ENCODE data around the gene SOX11.

Gene SOX11

DNA sequence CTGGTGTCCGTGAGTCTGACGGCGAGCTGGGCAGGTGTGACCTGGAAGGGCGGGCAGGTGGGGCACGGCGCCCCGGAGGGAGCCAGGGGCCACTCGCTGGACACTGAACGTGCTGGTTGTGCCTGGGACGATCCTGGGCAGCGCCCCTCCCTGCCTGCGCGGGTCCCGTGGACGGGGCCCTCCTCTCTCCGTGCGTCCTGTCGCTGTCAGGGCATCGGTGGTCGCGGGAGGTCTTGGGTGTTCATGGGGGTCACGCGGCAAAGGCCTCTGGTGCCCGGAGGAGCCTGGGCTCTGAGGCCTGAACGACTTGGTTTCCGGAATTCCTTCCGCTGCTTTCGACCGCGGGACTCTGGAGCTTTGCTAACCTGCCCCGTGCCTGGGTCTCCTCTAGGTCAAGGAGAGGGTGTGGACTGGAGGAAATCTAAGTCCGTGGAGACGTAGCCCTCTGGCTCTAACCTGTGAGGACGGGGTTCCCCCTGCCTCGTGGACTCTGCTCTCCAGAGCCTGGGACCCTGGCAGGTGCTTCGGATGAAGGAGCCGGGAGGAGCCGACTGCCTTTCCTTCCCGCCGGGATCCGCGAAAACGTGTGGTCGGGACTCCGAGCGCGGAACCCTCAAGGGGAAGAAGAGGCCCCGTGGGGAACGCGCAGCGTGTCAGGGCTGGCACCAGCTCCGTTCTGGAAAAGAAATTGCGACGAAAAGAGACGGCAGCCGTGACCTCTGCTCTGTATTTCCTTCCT, 14.7 kb downstream of the SOX11 start:
- DNase-seq (ENCODE audit: extremely low spot score) = no peak
- POLR2A ChIA-PET = no interaction called here
- TF ChIP-seq FOXK2 (IDR thresholded peaks at IDR 0.05) (no peak), NFRKB (IDR thresholded peaks at IDR 0.05) (no peak), ELF4 (IDR thresholded peaks at IDR 0.05) (no peak), CTBP1 (IDR thresholded peaks at IDR 0.05; ENCODE audit: borderline replicate concordance) (no peak), SUZ12 (IDR thresholded peaks at IDR 0.05) (no peak), SP1 (IDR thresholded peaks at IDR 0.05) (no peak), ZNF384 (IDR thresholded peaks at IDR 0.05) (no peak), FOXA1 (IDR thresholded peaks at IDR 0.05) (no peak), TARDBP (IDR thresholded peaks at IDR 0.05) (no peak), BHLHE40 (IDR thresholded peaks at IDR 0.05; ENCODE audit: borderline replicate concordance) (no peak), LEF1 (IDR thresholded peaks at IDR 0.05; ENCODE audit: borderline replicate concordance) (no peak), FOXM1 (IDR thresholded peaks at IDR 0.05; ENCODE audit: borderline replicate concordance) (no peak), L3MBTL2 (conservative IDR thresholded peaks at IDR 0.05) (no peak), HDGF (IDR thresholded peaks at IDR 0.05; ENCODE audit: borderline replicate concordance) (no peak), ARNT (IDR thresholded peaks at IDR 0.05) (no peak)
- TF ChIP-seq, protein P1, sequence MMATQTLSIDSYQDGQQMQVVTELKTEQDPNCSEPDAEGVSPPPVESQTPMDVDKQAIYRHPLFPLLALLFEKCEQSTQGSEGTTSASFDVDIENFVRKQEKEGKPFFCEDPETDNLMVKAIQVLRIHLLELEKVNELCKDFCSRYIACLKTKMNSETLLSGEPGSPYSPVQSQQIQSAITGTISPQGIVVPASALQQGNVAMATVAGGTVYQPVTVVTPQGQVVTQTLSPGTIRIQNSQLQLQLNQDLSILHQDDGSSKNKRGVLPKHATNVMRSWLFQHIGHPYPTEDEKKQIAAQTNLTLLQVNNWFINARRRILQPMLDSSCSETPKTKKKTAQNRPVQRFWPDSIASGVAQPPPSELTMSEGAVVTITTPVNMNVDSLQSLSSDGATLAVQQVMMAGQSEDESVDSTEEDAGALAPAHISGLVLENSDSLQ (IDR thresholded peaks at IDR 0.05) = no peak
- CTCF ChIA-PET = no interaction called here

DNA sequence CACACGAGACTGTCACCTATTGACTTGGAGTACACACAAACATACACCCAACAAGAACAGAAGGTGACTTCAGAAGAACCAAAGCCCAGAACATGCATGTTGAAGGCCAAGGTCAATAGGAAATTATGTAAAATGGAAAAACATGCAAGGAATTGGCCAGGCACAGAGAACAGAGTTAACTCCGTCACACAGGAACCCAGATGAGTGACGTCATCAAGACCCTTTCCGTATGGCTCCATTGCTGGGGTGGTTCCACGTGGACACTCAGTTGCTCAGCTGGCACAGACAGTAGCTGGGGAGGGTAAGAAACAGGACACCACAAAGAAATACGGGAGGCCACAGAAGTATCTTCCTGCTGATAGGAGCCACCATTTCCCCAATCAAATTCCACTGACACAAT, 18.4 kb downstream of the SOX11 start:
- CTCF ChIA-PET = no interaction called here
- TF ChIP-seq CTBP1 (IDR thresholded peaks at IDR 0.05; ENCODE audit: borderline replicate concordance) = no peak
- TF ChIP-seq LEF1 (IDR thresholded peaks at IDR 0.05; ENCODE audit: borderline replicate concordance) = no peak
- TF ChIP-seq TARDBP (IDR thresholded peaks at IDR 0.05) = no peak
- TF ChIP-seq HDGF (IDR thresholded peaks at IDR 0.05; ENCODE audit: borderline replicate concordance) = no peak
- no peak for TF ChIP-seq L3MBTL2 (conservative IDR thresholded peaks at IDR 0.05)
- TF ChIP-seq ARNT (IDR thresholded peaks at IDR 0.05) = no peak
- TF ChIP-seq SUZ12 (IDR thresholded peaks at IDR 0.05) = no peak
- TF ChIP-seq FOXM1 (IDR thresholded peaks at IDR 0.05; ENCODE audit: borderline replicate concordance) = no peak
- TF ChIP-seq FOXK2 (IDR thresholded peaks at IDR 0.05) = no peak
- no peak for TF ChIP-seq ELF4 (IDR thresholded peaks at IDR 0.05)
- TF ChIP-seq, protein P1 (IDR thresholded peaks at IDR 0.05) = no peak
- TF ChIP-seq NFRKB (IDR thresholded peaks at IDR 0.05) = no peak
- no peak for DNase-seq (ENCODE audit: extremely low spot score)
- POLR2A ChIA-PET = no interaction called here

DNA sequence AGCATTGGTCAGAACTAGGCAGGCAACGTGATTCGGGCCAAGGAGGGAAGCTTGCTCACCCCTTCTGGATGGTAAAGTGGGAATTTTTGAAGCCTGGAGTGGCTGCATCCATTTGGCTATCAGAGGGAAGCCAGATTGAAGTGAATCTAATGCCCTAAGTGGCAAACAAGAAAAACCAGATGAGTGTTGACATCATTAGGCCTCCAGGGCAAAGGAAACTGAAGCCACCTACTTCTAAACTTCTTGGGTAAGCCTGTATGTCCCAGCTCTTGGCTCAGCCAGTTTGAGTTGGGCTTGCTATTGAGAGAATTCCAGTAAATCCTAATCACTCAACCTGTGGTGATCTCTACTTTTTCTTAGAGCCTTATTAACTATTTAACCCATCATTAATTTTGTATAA, 20.9 kb downstream of the SOX11 start:
- POLR2A ChIA-PET = no interaction called here
- DNase-seq (ENCODE audit: extremely low spot score) = no peak
- CTCF ChIA-PET = no interaction called here
- TF ChIP-seq FOXA1 (IDR thresholded peaks at IDR 0.05) (no peak), TARDBP (IDR thresholded peaks at IDR 0.05) (no peak), BHLHE40 (IDR thresholded peaks at IDR 0.05; ENCODE audit: borderline replicate concordance) (no peak), L3MBTL2 (conservative IDR thresholded peaks at IDR 0.05) (no peak), CTBP1 (IDR thresholded peaks at IDR 0.05; ENCODE audit: borderline replicate concordance) (no peak), HDGF (IDR thresholded peaks at IDR 0.05; ENCODE audit: borderline replicate concordance) (no peak), ELF4 (IDR thresholded peaks at IDR 0.05) (no peak), NFRKB (IDR thresholded peaks at IDR 0.05) (no peak), FOXK2 (IDR thresholded peaks at IDR 0.05) (no peak), ARNT (IDR thresholded peaks at IDR 0.05) (no peak), SP1 (IDR thresholded peaks at IDR 0.05) (no peak)
- TF ChIP-seq, protein P1 (IDR thresholded peaks at IDR 0.05) = no peak

DNA sequence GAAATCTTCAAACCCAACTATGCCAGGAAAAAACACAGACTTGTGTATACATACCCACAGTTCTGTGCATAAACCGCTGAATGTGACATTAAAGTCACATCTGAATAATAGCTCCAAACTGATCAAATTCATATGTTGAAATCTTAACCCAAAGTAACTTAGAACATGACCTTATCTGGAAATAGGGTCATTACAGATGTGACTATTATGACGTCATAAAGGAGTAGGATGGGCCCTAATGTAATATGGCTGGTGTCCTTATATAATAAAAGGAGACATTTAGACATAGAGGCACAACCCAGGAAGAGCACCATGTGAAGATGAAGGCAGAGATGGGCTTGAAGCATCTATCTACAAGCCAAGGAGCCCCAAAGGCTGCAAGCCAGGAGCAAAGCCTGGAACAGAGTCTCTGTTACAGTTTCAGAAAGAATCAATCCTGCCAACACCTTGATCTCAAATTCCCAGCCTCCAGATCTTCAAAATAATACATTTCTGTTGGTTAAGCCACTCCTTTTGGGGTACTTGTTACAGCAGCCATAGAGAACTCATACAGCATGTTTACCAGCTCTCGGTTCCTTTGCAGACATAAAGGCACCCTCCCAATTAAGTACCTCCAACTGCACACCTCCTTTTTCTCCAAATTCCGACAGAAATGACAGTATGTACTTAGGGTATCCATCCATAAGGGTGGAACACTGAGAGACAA, 27.6 kb downstream of the SOX11 start:
- no peak for DNase-seq (ENCODE audit: extremely low spot score)
- POLR2A ChIA-PET = no interaction called here
- no peak for TF ChIP-seq L3MBTL2 (conservative IDR thresholded peaks at IDR 0.05)
- no peak for TF ChIP-seq ZNF384 (IDR thresholded peaks at IDR 0.05)
- no peak for TF ChIP-seq CTBP1 (IDR thresholded peaks at IDR 0.05; ENCODE audit: borderline replicate concordance)
- TF ChIP-seq TARDBP (IDR thresholded peaks at IDR 0.05) = no peak
- TF ChIP-seq HDGF (IDR thresholded peaks at IDR 0.05; ENCODE audit: borderline replicate concordance) = no peak
- no peak for TF ChIP-seq NFRKB (IDR thresholded peaks at IDR 0.05)
- TF ChIP-seq BHLHE40 (IDR thresholded peaks at IDR 0.05; ENCODE audit: borderline replicate concordance) = no peak
- TF ChIP-seq FOXA1 (IDR thresholded peaks at IDR 0.05) = no peak
- TF ChIP-seq ELF4 (IDR thresholded peaks at IDR 0.05) = no peak
- CTCF ChIA-PET = no interaction called here

DNA sequence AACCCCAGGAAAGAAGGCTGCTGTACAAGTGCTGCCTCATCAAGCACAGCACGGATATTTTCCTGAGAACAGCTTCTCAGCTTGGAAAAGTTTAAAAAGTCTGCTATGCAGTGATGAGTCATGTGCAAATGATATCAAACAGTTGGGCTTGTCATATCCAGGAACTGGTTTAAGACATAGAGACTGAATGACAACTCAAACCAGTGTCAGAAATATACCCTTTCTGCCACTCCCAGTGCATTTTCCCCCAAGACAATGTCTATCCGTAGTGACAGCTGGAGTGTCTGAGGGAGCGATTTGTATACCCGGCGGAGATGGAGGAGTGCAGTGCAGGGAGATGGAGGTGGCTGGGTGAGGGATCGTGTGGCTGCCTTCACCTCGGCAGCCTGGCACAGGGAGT, 28.2 kb downstream of the SOX11 start:
- ChIA-PET POLR2A (no interaction called here), CTCF (no interaction called here)
- DNase-seq (ENCODE audit: extremely low spot score) = no peak
- TF ChIP-seq SUZ12 (IDR thresholded peaks at IDR 0.05) (no peak), ARNT (IDR thresholded peaks at IDR 0.05) (no peak), L3MBTL2 (conservative IDR thresholded peaks at IDR 0.05) (no peak), NFRKB (IDR thresholded peaks at IDR 0.05) (no peak), FOXK2 (IDR thresholded peaks at IDR 0.05) (no peak), SP1 (IDR thresholded peaks at IDR 0.05) (no peak), FOXM1 (IDR thresholded peaks at IDR 0.05; ENCODE audit: borderline replicate concordance) (no peak), TARDBP (IDR thresholded peaks at IDR 0.05) (no peak), CTBP1 (IDR thresholded peaks at IDR 0.05; ENCODE audit: borderline replicate concordance) (no peak), LEF1 (IDR thresholded peaks at IDR 0.05; ENCODE audit: borderline replicate concordance) (no peak), BHLHE40 (IDR thresholded peaks at IDR 0.05; ENCODE audit: borderline replicate concordance) (no peak), FOXA1 (IDR thresholded peaks at IDR 0.05) (no peak), ELF4 (IDR thresholded peaks at IDR 0.05) (no peak), ZNF384 (IDR thresholded peaks at IDR 0.05) (no peak), HDGF (IDR thresholded peaks at IDR 0.05; ENCODE audit: borderline replicate concordance) (no peak)
- TF ChIP-seq, protein P1 (IDR thresholded peaks at IDR 0.05) = no peak
